Measurements from ENCODE around the gene TRIOBP.
A peak's percentile ranks its signal among the peaks of the same experiment; 100 is the strongest.

Gene TRIOBP

DNA sequence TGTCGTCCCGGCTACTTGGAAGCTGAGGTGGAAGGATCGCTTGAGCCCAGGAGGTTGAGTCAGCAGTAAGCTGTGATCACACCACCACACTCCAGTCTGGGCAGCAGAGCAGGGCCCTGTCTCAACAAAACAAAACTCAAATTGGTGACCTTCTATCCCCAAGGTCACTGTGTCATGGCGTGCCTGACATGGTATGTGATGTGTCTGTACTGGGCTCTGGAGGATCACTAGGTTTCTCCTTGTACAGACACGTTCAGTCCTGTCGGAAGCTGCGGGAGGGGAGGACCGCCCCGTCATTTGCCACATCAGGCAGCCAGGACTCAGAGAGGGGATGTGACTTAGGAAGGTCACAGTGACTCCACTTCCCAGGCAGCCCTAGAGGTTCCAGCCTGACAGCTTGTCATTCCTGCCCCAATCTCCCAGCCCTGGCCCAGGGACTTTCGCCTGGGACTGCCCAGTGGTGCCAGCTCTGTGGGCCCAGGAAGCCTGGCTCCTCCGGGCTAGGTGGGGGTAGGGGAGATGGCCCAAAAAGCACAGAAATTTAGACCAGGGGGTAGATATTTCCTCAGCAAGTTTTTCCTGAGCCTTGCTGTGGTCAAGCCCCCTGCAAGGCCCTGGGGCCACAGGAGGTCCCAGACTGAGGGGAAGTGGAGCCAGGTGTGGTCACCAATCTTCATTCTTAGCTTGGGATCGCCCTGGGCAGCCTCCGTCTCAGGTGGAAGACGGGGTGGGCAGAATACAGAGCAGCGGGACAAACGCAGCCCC is 53.2 kb downstream of the TRIOBP start:
- no peak for DNase-seq (ENCODE audit: low spot score)

DNA sequence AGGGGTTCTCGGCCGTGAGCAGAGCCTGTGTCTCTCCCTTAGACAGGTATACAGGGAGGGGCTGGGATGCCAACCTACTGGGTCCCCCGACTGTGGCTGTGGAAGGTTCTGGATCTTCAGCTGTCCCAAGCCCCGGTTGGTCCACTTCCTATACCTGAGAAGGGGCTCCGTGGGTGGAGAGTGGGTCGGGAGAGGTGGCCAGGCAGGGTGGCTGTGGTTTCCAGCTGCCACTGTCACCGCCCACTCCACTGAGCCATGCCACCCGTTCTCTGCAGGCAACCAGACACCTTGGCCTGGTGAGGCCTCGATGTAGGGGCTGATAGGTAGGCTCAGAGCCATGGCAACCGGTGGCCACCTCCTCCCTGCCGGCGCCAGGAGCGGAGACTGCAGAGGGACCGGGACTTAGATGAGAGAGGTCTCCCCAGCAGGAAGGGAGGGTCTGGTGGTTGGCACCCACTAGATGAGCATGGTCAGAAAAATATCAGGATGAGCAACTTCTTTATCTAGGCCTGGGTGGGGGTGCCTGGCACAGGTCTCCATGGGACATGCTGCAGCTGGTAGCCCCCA is 53.8 kb downstream of the TRIOBP start:
- peak; percentile 40 for DNase-seq (ENCODE audit: low spot score)

DNA sequence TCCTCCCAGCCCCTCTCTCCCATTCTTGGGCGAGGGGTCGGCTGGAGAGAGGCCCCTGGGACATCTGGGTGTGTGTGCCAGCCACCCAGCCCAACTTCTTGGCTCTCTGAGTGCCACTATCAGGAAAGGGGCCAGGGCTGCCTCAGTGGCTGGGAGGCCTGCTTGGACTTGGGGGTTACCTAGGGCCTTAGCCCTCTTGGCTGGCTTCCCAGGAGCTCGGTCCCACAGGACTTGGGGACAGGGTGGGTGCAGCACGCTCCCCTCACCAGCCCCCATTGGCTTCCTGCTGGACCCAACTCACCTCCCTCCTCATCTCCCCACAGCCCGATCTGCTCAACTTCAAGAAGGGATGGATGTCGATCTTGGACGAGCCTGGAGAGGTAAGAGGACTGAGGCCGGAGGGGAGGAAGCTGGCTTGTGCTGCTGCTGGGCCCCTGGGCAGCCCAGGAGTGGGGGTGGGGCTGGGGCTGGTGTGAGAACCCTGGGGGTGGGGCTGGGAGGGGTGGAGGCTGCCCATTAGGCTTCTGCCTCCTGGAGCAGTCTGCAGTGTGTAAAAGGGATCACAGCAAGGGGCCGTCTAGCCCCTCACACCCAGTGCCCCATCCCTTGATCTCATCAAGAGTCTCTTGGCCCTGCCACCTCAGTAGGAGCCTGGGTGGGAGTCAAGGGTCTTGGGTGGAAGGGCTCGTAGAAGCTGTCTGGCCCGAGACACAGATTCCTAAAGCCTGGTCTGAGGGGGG is 54.8 kb downstream of the TRIOBP start:
- DNase-seq (ENCODE audit: low spot score), result no peak

DNA sequence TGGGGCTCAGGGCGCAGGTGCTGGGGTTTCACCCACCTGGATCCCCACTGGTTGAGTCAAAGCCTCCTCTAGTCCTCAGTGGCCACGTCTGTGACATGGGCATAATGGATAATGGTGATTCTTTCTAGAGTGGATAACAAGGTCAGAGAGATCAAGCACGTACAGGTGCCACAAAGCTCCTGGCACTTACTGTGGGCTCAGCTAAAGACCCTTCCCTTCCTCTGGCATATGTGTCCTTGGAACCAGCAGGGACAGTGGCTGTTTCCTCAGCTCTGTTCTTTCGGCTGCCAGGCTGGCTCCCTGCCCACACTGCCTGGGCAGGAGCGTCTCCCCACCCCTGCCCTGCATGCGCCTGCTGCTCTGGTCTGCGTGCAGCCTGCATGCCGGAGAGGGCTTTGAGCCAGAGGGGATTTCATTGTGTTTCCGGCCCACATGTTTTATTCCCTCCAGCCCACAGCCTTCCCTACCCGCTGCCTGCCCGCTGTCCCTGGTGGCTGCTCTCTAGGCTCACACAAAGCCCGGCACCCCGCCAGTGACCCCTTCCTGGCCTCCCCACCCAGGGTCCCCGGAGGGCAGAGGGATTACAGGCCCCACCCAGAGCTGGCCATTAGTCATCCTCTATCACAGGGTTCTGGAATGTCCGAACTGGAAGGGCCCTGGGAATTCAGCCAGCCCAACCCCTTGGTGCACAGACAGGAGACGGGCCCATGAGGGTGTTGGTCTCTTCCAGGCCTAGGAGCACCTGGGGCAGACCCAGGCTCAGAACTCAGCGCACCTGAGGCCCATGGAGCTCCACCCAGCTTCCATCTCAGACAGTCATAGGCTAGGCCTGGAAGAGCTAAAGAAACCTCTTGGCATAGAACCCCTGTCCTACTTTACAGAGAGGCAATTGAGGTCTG is 55.6 kb downstream of the TRIOBP start:
- peak; percentile 90 for DNase-seq (ENCODE audit: low spot score)

DNA sequence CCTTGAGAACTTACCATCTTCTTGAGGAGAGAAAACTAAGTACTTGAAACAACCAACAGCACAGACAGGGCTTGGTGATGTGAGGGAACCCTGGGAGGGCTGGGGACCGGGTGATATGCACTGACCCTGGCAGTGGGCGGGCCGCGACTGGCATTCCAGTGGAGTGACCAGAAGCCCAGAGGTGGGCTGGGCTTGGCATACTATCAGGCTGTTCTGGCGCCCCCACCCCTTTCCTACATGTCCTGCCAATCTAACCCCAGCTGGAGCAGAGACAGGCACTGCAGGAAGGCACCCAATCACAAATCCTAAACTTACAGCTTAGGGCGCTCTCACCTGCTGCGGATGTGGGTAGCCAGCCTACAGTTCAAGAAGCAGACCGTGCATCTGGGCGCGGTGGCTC is 56.9 kb downstream of the TRIOBP start:
- no peak for DNase-seq (ENCODE audit: low spot score)

DNA sequence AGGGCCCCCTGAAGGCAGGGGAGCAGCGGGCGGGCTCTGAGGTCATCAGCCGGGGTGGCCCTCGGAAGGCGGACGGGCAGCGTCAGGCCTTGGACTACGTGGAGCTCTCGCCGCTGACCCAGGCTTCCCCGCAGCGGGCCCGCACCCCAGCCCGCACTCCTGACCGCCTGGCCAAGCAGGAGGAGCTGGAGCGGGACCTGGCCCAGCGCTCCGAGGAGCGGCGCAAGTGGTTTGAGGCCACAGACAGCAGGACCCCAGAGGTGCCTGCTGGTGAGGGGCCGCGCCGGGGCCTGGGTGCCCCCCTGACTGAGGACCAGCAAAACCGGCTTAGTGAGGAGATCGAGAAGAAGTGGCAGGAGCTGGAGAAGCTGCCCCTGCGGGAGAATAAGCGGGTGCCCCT is 60.8 kb downstream of the TRIOBP start:
- DNase-seq (ENCODE audit: low spot score), result no peak

DNA sequence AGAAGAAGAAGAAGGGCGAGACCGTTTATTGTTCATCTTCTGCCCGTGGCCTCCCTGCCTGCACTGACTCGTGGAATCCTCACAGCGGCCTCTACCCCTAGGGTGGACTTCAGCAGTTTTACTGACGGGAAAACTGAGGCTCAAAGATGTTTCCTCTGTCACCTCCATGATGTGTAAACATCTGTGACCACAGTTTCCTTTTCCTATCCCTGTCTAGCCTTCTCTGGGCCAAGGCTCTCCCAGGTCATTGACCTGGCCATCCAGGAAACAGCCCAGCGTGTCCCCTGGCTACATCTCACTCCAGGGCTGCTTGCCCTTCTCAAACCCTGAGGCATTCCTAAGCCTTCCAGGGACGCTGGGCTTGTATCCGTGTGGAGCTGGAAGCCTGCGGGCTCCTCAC is 61.8 kb downstream of the TRIOBP start:
- DNase-seq (ENCODE audit: low spot score), result no peak

DNA sequence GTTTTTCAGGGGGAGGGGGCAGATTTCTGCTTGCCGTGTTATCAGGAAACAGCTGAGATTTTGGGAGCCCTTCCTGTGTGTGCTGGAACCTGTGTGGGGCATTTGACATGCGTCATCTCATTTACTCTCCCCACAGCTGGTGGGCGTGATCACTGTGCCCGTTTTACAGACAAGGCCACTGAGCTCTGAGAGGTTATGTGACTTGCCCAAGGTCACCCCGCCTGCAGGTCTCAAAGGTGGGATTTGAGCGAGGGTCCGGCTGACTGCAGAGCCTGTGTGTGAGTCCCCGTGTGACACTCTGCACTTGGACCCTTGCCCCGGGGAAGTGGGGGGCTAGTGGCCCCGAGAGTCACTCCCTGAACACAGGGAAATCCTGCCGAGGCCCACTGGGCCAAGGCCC is 62.4 kb downstream of the TRIOBP start:
- DNase-seq (ENCODE audit: low spot score), result no peak

DNA sequence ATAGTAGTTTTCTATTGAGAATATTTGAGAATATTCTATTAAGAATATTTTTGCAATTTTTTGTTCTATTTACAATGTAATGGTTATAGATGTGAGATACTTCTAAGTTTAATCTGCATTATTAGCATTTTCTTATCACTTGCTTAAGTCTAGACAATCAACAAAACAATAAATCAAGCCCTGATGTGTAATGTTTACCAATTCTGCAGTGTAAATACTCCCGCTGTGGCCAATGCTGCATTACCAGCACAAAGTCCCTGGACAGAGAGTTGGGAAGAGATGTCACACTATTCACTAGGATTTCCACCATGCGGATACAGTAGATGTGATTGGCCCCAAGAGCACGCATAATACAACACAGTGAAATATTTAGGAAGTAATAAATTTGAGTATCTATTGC is 63.3 kb downstream of the TRIOBP start:
- no peak for DNase-seq (ENCODE audit: low spot score)

DNA sequence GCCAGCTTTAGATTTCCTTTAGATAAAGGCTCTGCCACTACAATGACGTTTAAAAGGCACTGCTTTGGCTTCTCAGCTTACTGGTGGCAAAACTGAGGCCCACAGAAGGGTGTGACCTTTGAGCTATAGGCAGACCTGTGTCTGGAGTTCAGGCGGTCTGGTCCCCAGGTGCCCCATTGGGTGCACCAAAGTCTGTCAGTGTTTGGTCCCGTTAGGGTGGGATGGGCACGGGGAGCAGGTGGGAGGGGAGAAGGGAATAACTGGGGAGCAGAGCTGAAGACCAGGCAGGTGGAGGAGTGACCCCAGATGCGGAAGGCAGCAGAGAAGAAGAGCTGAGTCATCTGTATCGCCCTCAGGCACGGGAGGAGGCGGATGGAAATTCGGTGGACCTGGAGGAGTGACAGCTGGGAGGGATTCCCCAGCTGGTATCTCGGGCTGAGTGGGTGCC is 65.6 kb downstream of the TRIOBP start:
- no peak for DNase-seq (ENCODE audit: low spot score)

DNA sequence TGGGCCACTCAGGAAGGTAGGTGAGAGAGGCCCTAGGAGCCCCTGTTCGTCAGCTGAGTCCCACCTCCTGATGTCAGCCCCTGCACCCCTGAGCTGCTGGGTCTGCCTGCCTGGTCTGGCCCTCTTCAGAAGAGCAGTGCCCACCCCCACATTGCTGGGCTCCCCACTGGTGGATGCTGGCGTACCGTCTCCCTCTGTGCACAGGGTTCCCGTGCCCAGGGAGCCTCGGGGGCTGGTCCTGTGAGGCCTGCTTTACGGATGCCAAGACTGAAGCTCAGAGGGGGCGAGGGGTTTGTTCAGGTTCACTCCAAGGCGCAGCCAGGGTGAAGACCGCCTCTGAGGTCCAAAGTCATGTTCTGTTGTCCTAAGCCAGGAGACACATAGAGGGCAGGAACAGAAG is 66.2 kb downstream of the TRIOBP start:
- DNase-seq (ENCODE audit: low spot score), result no peak

DNA sequence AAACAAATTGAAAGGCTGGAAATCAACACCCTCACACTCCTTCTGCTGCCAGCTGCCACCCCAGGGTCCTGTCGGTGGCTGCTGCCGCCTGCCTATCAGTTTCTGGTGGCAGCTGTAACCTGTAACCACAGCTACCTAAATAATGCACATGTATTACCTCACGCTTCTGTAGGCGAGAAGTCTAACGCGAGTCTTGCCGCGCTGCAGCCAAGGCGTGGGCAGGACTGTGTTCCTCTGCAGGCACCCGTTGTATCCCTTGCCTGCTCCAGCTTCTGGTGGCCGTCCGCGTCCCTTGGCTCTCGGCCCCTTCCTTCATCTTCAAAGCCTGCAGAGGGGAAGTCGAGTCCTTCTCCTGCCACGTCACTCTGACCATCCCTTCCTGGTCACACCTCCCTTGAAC is 66.8 kb downstream of the TRIOBP start:
- no peak for DNase-seq (ENCODE audit: low spot score)

DNA sequence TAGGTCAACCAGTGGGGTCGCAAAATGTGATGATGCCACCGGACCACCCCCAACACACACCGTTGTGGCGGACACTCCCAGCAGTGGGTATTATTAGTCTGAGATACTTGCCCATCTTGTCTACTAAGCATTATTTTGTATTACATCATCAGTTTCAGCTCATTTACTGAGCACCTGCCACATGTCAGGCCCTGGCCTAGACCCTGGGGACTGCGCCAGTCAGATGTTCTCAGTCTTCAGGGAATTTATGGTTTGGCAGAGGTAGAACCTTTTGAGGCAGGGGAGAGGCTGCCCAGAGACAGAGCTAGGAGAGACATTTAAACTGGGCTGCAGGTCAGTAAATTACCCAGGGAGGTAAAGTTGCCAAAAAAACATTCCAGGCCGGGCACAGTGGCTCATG is 67.8 kb downstream of the TRIOBP start:
- DNase-seq (ENCODE audit: low spot score), result no peak

DNA sequence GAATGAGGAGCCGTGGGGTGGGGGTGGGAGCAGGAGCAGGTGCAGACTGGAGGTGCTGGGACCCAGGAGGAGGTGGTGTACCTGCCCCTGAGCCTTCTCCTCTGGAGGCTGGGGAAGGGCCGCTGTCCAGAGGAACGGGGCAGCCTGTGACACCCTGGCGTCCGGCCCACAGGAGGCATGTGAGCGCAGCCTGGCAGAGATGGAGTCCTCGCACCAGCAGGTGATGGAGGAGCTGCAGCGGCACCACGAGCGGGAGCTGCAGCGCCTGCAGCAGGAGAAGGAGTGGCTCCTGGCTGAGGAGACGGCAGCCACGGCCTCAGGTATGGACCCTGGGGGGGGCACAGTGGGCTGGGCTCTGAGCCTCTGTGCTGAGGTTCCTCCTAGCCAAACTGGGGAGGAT is 68.7 kb downstream of the TRIOBP start:
- DNase-seq (ENCODE audit: low spot score), result no peak

DNA sequence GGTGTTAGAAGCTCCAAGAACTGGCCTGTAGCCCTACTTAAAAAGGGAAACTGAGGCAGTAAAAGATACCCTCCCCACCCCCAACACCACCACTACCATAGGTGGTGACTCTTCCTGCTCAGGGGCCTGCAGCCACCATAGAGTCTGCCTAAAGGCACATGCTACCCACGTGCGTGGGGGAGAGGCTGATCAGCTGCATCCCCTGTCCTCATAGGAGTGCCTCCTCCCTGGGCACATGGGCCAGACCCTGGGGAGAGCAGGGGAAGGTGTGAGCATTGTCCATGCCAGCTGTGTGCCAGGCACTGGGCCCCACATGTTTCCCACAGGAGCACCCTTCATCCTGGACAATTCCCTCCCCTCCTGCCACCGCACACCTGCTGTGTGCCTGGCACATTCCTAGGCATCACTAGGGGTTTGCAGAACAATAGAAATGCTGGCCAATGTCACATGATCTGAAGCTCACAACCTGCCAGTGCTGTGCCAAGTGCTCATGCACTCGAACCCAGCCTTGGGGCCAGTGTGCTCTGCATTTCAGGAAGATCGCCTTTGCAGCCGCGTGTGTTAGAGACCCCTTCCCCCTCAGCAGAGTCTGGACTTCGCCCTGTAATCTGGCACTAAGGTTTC is 69.2 kb downstream of the TRIOBP start:
- no peak for DNase-seq (ENCODE audit: low spot score)

DNA sequence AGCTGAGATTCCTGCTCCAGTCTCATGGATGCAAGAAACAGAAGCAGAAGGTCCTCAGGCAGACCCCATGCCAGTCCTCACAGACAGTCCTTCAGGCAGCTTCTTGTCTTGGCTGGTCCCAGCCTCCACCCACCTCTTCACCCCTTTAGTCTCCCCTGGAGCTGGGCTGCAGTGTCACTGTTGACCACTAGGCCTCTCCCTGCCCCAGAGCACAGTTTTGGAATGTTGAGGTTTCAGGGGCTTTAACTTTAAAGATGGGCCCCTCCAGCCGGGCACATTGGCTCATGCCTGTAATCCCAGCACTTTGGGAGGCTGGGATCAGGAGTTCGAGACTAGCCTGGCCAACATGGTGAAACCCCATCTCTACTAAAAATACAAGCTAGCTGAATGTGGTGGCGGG is 71.4 kb downstream of the TRIOBP start:
- DNase-seq (ENCODE audit: low spot score), result no peak

DNA sequence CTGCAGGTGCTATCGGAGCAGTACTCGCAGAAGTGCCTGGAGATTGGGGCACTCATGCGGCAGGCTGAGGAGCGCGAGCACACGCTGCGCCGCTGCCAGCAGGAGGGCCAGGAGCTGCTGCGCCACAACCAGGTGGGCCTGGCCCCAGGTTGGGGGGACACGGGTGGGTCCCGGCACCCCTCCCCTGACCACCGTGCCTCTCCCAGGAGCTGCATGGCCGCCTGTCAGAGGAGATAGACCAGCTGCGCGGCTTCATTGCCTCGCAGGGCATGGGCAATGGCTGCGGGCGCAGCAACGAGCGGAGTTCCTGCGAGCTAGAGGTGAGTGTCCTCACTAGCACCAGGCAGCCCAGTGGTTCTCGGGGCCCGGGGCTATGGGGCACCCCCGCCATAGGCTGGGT is 72.2 kb downstream of the TRIOBP start:
- no peak for DNase-seq (ENCODE audit: low spot score)

DNA sequence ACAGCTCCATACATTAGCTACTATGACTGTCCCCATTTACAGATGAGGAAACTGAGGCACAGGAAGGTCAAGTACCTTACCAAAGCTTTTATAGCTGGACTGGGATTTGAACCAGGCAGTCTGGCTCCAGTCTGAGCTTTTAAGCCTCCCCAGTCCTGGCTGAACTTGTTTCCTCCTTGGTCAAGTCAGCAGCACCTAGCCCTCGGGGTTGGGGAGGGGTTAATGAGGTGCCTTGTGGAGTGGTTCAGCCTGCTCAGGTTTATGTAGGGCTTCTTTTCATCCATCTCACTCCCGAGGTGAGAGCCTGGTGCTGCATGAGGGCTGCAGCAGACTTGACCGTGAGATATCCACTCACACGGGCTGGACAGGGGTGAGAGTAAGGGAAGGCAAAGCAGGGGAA is 74.2 kb downstream of the TRIOBP start:
- no peak for DNase-seq (ENCODE audit: low spot score)

DNA sequence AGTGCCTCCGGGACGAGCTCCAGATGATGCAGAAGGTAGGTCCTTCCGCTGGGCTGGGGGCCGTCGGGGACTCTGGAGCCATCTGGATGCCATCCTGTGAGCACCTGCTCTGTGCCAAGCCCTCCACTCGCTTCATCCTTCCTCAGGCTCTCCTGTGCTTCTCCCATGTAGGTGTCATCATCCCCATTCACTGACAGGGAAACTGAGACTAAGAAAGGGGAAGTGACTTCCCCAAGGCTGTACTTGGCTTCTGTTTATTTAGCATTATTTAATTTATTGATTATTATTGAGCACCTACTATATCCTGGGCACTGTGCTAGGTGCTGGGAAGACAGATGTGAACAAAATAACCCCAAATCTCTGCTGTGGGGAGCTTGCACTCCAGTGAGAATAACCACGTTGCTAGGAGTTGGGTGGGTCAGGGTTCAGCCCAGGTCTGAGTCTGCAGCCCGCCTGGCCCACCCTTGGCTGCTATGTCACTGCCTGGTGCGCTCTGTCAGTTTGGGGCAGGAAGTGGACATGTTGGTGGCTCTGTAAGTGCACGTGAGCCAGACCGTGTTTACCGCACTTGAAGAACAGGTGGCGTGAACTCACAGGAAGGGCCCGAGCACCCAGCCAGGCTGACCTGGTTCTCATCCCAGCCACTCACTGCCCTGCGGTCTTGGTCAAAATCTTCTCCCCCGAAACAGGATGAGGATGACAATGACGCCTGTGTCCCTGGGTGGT is 75.0 kb downstream of the TRIOBP start:
- no peak for DNase-seq (ENCODE audit: low spot score)

DNA sequence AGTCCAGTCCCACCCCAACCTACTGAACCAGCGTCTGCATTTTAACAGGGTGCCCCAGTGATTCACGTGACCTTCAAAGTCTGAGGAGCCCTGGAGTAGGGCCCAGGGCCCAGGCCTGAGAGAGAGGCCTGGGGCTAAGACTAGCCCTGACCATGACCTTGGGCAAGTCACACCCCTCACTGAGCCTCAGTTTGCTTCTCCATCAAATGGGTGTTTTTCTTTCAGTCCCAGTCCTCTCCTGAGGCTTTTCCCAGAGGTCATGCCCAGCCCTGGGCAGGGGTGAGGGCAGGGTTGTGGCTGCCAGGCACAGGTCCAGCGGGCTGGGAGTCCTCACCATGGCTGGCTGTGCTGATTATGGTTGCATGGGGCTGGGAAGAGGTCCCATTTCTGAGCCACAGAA is 77.9 kb downstream of the TRIOBP start:
- no peak for DNase-seq (ENCODE audit: low spot score)

Data from SW480 (cell line).